LHCN-M2 (cell line): Measurements from ENCODE around the gene ARHGEF40. TPM values are rescaled to one million over a fixed set of nuclear protein-coding genes. Genes with fewer than 3 reads are reported as not detected.

Experiments
- DNase-seq: peaks from one replicate; pipeline ENCODE4 v3.0.0-alpha.2; 2012; ENCODE audit warnings: low read depth
- total RNA-seq: library from RNA; depleted of rRNA; stranded (reverse); fragments of >200 nt; gene quantifications from 2 replicates; pipeline ENCODE4 v1.2.3, GENCODE V29; 2014

The ARHGEF40 gene
- total RNA-seq, 1 experiment from 2014 or later, result 42.0 TPM

DNA sequence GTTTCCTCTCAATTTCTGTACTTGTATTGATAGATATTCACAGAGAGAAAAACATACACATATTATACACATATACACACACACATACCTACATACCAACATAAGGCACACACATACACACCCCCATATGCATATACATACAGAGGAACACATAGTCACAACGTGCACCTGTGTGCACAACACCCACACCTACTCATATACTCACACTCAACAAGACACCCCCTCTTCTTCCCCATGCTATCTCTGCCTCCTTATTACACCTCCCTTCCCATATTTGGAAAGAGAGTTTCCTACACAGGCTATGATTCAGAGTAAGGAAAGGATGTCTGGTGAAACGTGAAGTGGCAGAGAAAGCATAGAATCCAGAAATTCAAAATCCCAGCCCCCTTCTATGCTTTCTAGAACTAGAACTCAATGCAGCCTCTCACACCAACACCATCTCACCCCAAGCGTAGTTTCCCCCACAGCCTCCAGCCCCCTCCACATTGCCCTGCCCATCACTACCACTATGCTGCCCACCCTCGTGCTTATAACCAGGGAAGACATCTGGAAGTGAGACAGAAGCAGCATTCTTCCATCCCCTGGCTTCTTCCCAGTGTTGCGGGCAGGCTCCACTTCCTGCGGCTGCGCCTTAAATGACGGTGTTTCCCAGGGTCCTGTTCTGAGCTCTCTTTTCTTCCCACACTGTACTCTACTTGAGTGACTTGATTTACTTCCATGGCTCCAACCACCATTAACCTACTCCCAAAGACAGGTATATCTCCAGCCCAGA is 10.1 kb upstream of the ARHGEF40 start:
- DNase-seq, result no peak

DNA sequence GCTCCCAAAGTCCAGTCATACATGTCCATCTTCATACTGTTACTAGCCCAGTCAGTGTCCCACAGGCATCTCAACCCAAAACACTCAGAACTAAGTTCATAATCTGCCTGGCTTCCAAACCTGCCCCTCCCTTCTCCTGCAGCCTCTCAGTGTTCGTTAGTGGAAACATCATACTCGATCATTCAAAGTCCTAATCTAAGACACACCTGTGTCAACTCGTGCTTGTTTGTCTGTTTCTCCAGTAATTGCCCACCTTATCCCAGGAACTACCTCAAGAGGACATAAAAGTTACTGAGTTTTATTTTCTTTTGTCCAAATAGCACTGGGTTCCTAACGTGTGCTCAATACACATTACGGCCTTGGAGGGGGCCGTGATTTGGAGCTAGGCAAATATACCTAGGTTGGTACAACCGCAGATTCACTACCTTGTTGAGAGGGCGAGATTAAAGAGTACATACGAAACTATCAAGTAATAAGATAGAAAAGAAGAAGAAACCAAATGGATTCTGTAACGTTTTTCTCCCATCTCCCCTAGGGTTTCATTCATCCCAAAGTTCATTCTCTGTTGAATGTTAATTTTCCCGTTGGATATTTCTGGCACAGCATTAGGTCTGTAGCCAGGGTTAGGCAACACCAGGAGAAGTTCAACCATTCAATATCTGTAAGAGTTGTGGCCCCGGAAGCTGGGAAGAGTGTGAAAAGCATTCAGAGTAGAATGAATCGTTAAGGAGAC is 9.3 kb upstream of the ARHGEF40 start:
- DNase-seq, result no peak

DNA sequence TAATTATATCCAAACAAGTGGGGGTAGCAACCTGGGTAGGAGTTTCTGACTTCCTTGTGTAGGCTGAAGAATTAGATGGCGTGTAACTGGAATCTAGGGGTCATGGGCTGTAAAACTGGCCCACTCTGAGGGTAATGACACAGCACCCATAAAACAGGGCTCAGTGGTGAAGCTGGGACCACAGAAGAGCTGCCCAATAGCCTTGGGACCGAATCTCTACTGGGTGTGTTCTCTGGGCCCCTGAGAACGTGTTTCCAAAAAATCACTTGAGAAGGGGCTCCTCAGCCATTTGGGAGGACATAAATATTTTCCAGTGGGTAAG is 8.8 kb upstream of the ARHGEF40 start:
- DNase-seq, result no peak

DNA sequence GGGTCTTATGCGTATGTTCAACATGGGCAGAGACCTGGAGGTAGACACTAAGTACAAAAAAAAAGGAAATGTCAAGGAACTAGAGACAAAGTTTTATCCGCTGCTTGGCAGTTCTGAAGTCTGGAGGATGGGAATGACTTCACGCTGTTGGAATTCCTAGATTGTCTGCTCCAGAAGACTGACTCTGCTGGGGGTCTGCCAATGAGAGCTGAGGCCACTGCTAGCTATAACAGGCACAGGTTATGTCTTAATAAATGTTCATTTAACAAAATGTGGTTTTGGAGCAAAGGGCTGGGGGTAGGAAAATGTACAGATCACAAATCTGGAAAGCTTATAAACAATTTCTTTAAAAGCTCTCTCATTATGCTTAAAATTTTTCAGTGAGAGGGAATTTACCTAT is 6.6 kb upstream of the ARHGEF40 start:
- peak; percentile 65 for DNase-seq

DNA sequence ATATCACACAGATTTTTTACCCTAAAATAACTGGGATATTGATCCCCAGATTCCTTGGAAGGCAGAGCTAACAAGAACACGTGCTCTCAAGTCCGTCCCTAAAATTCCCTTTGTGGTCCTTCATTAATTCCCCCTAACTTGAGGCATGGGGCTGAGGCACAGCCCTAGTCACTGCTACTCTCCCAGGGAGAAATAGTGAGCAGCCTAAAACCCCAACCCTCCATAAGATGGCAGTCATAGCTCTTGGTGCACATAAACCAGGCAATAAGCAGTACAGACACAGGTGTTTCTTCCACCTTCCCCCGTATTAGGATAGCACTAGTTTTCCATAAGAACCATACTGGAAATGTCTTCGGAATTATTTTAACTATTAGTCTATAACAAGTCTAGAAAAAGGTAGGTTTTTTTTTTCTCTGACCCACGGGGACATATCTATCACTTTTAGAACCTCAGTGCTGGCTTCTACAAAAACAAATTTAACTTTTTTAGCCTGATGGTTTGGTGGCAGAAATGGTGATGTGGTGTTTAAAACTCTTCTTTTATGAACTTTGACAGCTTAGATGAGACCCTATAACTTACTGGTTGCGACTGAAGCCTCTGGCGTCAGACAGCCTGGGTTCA is 3.1 kb upstream of the ARHGEF40 start:
- DNase-seq, result no peak

DNA sequence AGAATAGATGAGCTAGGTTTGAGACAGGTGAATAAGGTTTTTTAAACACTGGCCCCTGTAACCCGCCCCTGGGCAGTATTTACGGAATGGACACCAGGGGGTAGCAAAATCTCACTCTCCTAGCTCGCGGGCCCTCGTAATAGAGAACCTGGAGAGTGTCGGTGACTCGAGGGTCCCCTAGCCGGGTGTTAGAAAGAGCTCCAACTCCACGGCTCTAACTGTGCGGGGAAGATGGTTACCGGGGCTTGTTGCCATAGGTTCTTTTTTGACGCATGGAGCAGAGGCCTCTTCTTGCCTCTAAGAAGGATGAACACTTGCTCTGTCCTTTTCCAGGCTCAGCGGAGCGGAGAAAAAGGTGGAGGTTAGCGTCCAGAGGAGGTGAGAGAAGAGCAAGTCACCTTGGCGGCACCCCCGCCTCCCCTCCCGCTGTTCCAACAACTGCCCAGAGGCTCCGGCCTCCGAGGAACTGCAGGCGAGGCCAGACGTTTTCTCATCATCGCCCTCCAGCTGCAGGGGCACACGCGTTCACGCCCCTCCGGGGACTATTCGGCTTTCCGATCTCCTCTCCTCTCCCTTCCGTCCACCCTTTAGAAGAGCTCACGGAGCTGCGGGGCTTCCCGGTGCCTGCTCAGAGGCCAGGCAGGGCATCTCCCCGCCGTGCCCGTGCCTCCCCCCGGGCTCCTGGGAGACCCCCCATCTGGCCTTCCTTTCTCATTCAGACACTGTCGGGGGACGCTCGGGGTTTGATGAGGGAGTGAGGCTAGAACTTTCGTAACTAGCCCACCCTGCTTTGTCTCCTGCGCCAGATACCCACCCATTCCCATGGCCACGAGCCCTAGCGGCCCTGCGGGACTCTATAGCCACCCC is 1.4 kb upstream of the ARHGEF40 start:
- peak; percentile 38 for DNase-seq

DNA sequence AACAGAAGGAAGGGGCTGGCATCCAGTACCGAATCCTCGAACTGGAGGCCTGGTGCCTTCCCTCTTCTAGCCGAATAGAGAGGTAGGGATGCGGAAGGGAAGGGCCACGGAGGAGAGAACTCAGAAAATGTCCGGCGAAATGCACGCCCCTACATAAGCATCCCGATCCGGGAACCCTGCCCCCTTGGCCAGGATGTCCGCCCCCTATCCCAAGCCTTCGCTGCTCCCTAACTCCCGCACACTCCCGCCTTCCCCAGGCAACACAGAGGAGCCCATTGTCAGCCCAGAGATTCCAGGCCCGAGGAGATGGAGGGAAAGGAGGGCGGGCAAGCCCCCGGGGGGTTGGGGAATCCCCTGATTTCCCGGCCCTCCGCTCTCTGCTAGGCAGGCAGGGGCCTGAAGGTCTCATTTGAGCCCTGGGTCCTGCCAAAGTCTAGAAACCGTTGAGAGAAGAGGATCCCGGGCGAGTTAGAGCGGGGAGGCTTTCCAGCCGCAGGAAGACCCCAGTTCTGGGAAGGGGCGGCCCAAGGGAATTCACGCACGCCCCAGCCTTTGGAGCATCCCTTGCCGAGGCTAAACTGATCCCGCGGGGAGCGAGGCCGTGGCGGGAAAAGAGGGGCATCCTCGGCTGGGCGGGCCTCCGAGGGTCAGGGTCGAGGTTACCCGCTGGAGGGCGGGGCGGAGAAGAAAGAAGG is 569 bp upstream of the ARHGEF40 start:
- DNase-seq, result peak; percentile 20

DNA sequence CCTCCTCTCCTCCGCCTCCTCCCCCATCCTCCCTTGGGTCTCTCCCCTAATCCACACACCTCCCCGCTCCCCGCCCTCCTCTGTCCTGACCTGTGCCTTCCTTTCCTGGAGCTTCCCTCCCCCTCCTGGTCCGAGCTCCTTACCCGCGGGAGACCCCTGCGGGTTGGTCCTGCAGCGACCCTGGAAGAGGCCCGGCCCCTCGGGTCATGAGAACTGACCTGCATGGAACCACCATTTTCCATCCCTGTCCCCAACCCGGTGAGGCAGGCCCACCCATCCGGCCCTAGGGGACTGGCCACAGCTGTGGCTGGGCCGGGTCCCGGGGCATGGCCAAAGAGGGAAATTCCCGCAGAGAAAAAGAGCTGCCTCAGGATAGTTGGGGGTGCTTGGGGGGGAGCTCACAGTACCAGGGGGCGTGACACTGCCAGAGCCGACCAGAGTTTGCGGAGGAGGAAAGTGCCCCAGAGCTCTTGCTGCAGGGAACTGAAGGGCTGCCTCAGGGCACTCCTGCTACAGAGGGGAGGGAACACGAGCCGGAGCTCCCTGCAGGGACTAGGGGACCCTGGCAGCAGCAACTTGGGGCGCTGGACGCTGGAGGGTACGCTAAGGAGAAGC is 613 bp downstream of the ARHGEF40 start:
- DNase-seq, result peak; percentile 45

DNA sequence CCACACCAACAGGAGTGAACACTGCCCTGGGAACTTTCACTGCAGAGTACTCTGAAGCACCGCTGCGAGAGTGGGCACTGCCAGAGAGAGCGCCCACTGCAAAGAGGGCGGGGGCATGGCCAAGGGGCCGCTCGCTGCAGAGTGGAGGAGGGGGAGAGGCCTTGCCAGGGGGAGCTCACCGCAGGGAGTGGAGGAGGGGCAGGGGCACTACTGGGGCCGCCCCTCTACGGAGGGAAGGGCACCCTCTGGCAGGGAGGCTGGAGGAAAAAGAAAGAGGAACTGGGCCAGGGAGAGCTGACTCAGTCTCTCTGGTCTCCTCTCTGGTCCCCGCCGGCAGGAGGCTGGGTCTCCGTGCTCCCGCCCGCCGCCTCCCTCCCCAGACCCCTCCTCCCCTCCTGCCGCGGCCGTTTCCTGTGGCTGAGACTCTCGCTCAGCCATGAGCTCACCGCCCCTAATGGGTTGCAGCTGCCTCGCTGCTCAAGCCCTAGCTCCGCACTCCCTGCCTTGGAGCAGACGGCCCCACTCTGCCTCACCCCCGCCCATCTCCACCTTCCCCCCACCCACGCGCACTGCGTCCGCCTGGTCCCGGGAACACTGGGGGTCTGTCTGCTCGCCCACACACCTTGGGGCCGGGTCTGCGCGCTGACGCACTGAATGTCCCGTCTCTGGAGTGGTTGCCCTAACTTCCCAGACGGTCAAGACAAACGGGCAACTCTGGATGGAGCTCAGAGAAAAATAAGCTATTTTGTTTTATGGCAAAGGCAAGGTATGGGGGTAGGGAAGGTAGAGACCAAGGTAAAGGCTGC is 1.3 kb downstream of the ARHGEF40 start:
- peak; percentile 90 for DNase-seq

DNA sequence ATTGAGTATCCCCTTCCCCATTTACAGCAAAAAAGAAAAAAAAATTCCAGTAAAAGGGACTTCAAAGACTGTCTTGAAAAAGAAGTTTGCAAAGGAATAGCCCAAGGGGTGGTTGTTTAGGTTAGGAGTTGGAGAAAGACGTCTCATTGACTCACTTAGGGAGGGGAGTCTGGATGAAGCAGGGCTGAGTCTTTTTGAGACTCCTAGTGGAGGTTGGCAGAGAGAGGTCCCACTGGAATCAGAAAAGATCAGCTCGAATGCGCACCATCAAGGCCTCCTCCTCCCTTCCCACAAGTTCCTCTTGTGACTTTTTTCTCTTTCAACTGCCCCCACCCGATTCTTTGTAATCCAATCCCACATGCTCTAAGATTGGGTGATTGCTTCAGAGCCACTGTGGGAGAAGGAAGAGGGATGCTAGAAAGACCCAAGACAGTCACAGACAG is 1.9 kb downstream of the ARHGEF40 start:
- peak; percentile 60 for DNase-seq

DNA sequence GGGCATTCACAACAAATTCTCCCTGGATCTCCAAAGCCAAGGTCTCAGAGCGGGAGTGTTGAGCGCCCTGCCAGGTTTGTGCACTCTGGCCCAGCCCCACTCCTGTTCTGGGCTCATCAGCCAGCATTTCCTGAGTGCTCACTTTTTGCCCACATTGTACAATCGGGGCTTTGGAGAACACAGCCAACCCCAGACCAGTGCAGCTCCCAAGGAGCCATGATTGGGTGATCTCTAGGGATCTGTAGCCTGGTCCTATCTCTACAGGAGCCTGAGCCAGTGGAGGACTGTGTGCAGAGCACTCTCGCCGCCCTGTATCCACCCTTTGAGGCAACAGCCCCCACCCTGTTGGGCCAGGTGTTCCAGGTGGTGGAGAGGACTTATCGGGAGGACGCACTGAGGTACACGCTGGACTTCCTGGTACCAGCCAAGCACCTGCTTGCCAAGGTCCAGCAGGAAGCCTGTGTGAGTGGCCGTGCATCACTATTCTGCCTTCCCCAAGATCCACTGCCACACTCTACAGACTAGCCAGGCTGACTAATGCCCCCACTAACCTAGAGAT is 2.8 kb downstream of the ARHGEF40 start:
- no peak for DNase-seq

DNA sequence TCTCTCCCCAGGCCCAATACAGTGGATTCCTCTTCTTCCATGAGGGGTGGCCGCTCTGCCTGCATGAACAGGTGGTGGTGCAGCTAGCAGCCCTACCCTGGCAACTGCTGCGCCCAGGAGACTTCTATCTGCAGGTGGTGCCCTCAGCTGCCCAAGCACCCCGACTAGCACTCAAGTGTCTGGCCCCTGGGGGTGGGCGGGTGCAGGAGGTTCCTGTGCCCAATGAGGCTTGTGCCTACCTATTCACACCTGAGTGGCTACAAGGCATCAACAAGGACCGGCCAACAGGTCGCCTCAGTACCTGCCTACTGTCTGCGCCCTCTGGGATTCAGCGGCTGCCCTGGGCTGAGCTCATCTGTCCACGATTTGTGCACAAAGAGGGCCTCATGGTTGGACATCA is 3.8 kb downstream of the ARHGEF40 start:
- no peak for DNase-seq

DNA sequence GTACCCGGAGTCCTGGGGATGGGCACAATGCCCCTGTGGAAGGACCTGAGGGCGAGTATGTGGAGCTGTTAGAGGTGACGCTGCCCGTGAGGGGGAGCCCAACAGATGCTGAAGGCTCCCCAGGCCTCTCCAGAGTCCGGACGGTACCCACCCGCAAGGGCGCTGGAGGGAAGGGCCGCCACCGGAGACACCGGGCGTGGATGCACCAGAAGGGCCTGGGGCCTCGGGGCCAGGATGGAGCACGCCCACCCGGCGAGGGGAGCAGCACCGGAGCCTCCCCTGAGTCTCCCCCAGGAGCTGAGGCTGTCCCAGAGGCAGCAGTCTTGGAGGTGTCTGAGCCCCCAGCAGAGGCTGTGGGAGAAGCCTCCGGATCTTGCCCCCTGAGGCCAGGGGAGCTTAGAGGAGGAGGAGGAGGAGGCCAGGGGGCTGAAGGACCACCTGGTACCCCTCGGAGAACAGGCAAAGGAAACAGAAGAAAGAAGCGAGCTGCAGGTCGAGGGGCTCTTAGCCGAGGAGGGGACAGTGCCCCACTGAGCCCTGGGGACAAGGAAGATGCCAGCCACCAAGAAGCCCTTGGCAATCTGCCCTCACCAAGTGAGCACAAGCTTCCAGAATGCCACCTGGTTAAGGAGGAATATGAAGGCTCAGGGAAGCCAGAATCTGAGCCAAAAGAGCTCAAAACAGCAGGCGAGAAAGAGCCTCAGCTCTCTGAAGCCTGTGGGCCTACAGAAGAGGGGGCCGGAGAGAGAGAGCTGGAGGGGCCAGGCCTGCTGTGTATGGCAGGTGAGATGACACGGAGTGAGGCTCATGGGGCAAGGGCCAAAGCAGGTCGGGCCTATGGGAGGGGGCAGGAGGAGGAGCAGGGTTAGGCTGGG is 4.5 kb downstream of the ARHGEF40 start:
- no peak for DNase-seq

DNA sequence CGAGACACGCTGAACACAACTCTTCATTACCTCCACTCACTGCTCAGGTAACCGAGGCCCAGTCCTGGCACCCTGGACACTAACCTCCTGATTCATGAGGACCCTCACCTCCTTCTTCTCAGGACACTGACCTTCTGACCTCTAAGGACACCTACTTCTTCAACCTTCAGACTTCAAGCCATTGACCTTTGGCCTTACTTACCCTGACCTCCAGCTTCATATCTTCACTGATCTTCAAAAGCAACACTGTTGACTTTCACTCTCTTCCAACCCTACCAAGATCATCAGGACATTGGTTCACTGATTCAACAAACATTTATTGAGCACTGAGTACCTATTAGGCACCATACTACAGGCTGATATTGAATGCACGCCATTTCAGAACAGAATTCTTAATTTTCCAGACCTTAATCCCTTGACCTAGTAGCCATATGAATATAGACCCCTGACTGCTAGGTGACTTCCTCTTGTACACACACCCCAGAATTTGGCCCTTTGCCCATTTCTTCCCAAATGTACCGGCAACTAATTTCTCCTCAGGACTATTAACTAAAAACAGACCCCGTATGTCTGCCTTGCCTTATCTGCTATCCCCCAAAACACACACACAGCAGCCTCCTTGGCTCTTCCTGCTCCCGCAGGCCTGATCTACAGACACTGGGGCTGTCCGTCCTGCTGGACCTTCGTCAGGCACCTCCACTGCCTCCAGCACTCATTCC is 5.8 kb downstream of the ARHGEF40 start:
- no peak for DNase-seq

DNA sequence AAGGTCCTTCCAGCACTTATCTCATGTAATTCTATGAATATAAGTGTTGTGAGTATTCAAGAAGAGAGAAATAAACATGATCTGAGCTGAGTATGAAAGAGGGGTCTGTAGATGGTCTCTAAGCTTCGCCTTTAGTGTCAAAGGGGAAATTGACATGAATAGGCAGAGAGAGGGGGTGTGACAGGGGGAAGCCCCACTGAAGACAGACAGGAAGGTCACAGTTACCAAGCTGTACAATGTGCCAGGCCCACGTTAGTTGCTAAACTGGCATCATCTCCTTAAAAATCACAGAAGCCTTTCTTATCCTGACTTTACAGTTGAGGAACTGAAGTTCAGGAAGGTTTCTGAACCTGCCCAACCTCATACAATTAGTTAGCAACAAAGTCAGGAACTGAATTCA is 7.6 kb downstream of the ARHGEF40 start:
- no peak for DNase-seq

DNA sequence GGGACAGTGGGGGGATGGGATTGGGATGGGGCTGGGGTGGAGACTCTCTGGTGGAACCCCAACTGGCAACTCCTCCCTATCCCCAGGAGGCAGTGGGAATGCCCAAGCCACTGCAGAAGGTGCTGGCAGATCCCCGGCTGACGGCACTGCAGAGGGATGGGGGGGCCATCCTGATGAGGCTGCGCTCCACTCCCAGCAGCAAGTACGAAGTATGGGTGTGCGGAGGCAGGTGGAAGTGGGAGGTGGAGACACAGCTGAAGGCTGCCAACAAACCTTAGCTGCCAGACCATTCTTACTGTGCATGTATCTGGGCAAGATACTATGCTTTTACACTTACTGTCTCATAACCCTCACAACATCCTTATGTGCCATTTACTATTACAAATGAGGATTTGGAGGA is 8.2 kb downstream of the ARHGEF40 start:
- DNase-seq, result no peak

DNA sequence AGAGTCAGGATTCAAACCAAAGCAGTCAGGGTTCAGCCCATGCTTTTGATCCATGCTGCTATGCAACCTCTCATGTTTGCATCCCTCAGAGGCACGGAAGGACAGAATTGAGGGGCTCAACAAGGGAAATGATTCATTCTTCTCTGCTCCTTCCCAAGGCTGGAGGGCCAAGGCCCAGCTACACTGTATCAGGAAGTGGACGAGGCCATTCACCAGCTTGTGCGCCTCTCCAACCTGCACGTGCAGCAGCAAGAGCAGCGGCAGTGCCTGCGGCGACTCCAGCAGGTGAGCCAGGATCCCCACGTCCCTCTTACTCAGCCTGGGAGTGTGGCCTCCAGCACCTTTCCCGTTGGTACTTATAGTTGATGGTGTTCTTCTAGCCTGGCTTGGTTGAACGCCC is 8.6 kb downstream of the ARHGEF40 start:
- DNase-seq, result no peak
